Heart left ventricle (tissue), 16 donors: ENCODE results near the gene LAMA2. TPM values are rescaled to one million over a fixed set of nuclear protein-coding genes. Genes with fewer than 3 reads are reported as not detected.

Experiments
- ATAC-seq, 4 donors: fragments of 200-7000 bp; cut with Tn5 transposase; one replicate each; pipeline ENCODE4 v1.9.1; 2020 to 2022; ENCODE audit warnings: moderate library complexity in 4 of 4, mild to moderate bottlenecking in 3 of 4, moderate number of reproducible peaks in 1 of 4
- DNase-seq, 5 donors: peaks; one replicate each; pipeline ENCODE4 v3.0.0-alpha.2; 2020
- H3K27ac ChIP-seq, 12 donors: fragments of 200-600 bp; sonication (generic) in 4 of 12; one replicate each; pipeline versions ENCODE4 v1.5.0 to v1.8.0; 2016 to 2022; ENCODE audit warnings: mild to moderate bottlenecking in 2 of 12
- H3K27me3 ChIP-seq, 9 donors: fragments of 200-600 bp; sonication (generic) in 2 of 9; one replicate each; pipeline versions ENCODE4 v1.5.1 to v1.8.0; 2016 to 2022; ENCODE audit warnings: mild to moderate bottlenecking in 3 of 9
- H3K36me3 ChIP-seq, 9 donors: fragments of 200-600 bp; sonication (generic) in 2 of 9; one replicate each; pipeline versions ENCODE4 v1.5.0 to v1.8.0; 2018 to 2022; ENCODE audit warnings: mild to moderate bottlenecking in 2 of 9
- H3K4me1 ChIP-seq, 12 donors: fragments of 200-600 bp; sonication (generic) in 4 of 12; one replicate each; pipeline versions ENCODE4 v1.5.0 to v1.8.0; 2016 to 2022; ENCODE audit warnings: mild to moderate bottlenecking in 3 of 12
- H3K4me3 ChIP-seq, 12 donors: fragments of 200-600 bp; sonication (generic) in 4 of 12; one replicate each; pipeline versions ENCODE4 v1.5.0 to v1.8.0; 2017 to 2022; ENCODE audit warnings: mild to moderate bottlenecking in 9 of 12, moderate library complexity in 4 of 12
- H3K9me3 ChIP-seq, 12 donors: fragments of 200-600 bp; sonication (generic) in 4 of 12; one replicate each; pipeline versions ENCODE4 v1.5.0 to v1.8.0; 2016 to 2022; ENCODE audit warnings: mild to moderate bottlenecking in 1 of 12
- POLR2A ChIP-seq, 2 donors: fragments of 450-650 bp; IDR thresholded peaks; one replicate each; pipeline ENCODE4 v1.6.1; 2017; ENCODE audit warnings: antibody characterized with exemption in 2 of 2, mild to moderate bottlenecking in 2 of 2, moderate library complexity in 2 of 2
- WGBS, 4 donors: extraction: QIAGEN DNeasy Blood & Tissue Kit in 2 of 4; methylation state at CpG; one replicate each; pipeline versions ENCODE4 v1.1.5 to v1.1.7; 2013 to 2018; 5-methylcytosine and 5-hydroxymethylcytosine counted together
- intact Hi-C, 10 donors: fragments of 100-400 bp; cut with DNase I; formaldehyde crosslinking; loops; one replicate each; pipeline versions ENCODE4 v1.11.1 to v1.14.2; 2022
- polyA plus RNA-seq, 2 donors: library from polyadenylated mRNA; stranded (reverse); fragments of 200-250 nt; gene quantifications; one replicate each; pipeline ENCODE4 v1.2.3, GENCODE V29; 2013
- total RNA-seq, 9 donors: library from RNA; depleted of rRNA in 2 of 9; stranded (reverse); fragments of >200 nt in 2 of 9; fragmentation: NEBNext Ultra II Directional in 3 of 9; extraction: Animal tissue kit (Norgen Biotek cat#: 25700) in 3 of 9; gene quantifications; one replicate each; pipeline versions ENCODE4 v1.1.0 to v1.2.4, GENCODE V29; 2016 to 2023
- TF ChIP-seq, protein P1 (sequence below), 12 donors: fragments of 200-600 bp; sonication (generic) in 4 of 12; IDR thresholded peaks; one replicate each; pipeline versions ENCODE4 v1.5.0 to v1.8.0; 2018 to 2022; ENCODE audit warnings: antibody characterized with exemption in 12 of 12, mild to moderate bottlenecking in 5 of 12
- donor health status: ischemic (EF 13 %, LVEDD 7.1; RV severe dilation, severe dysfunction).
- donor health status: healthy with polysubstance abuse.
- donor health status: DM: no; HTN: yes; CAD: no.
- donor health status: DM: no; HTN: no; CAD: no.
- donor health status: ischemic (EF 25% LVEDD 6.9; RV normal size, moderate dysfunction).
- donor health status: ischemic (EF 25% LVEDD 5.7; RV mildly dilated, moderate dysfunction).
- donor health status: healthy.
- donor health status: DM: yes; HTN: yes; CAD: no.
- donor health status: ischemic (EF 35%, LVEDD 5.7; RV mildly dilated, moderate dysfunction).
- donor health status: nonischemic (EF 11% LVEDD 7.7; RV severe dilation, severe dysfunction).
- donor health status: DM: yes; HTN: yes; CAD: no.
- donor health status: PGD.
- donor health status: ischemic (EF 29% LVEDD 5.4; RV normal size, mild dysfunction).
- donor health status: nonischemic (EF 23%, LVEDD 6.1; RV moderate dilation, normal function).

LAMA2 gene
- total and polyA plus RNA-seq, 11 donors, result 34.8 to 299 (median 206) TPM

DNA sequence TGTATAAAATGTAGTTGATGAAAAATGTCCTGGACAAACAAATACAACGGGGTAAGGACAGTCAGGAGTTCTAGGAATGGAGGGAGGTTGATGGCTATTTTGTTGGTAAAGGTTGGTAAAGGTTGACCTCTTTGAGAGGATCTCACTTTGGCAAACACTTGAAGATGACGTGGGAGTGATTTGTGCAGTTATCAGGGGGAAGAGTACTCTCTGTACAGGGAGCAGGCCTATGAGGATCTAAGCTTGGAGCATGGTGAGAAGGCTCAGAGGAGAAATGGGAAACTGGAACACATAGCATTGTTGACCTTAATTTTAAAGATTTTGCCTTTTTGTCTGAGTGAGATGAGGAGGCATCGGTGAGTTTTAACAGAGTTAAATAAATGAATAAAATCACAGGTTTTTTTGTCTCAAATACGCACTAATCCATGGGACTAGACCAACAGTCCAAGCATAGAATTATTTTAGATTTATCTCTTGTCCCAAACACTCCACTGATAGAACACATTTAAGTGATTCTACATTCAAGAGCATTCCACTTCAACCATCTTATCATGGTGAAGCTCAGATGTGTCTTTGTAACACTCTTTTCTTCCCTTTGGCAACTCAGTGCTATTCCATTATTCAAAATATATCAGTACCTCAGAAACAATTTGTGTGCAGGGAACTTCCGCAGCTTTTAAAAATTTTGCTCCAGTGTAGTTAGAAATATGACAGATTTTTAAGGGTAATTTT is 5.7 kb downstream of the LAMA2 start:
- H3K36me3 ChIP-seq, result peaks cover 0 to 4% (median 0%) of the 10 kb centered on the region in 9 donors
- H3K27ac ChIP-seq, result peak overlapping the region; percentile 18 to 96 (median 82)
- ATAC-seq (peak; percentile 81 to 91 (median 84)), DNase-seq (no peak)
- no peaks in the 10 kb centered on the region for H3K9me3 ChIP-seq
- 52 to 65% (median 56%) methylated on average over 5 of the region's 5 CpGs for WGBS, 4 donors
- peaks cover 0 to 41% (median 0%) of the 10 kb centered on the region in 12 donors for H3K4me1 ChIP-seq
- intact Hi-C loops, result loop anchor here in 2 of 10 donors (5.0 to 10.0 kb wide), 2 partner anchors 81 to 366 kb away; no protein-coding TSS in a partner anchor
- no peaks in the 10 kb centered on the region for H3K27me3 ChIP-seq
- TF ChIP-seq, protein P1, sequence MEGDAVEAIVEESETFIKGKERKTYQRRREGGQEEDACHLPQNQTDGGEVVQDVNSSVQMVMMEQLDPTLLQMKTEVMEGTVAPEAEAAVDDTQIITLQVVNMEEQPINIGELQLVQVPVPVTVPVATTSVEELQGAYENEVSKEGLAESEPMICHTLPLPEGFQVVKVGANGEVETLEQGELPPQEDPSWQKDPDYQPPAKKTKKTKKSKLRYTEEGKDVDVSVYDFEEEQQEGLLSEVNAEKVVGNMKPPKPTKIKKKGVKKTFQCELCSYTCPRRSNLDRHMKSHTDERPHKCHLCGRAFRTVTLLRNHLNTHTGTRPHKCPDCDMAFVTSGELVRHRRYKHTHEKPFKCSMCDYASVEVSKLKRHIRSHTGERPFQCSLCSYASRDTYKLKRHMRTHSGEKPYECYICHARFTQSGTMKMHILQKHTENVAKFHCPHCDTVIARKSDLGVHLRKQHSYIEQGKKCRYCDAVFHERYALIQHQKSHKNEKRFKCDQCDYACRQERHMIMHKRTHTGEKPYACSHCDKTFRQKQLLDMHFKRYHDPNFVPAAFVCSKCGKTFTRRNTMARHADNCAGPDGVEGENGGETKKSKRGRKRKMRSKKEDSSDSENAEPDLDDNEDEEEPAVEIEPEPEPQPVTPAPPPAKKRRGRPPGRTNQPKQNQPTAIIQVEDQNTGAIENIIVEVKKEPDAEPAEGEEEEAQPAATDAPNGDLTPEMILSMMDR (IDR thresholded peaks at IDR 0.05), result no peak
- peak in 1 of 2 donors; percentile 16 for TF ChIP-seq POLR2A (IDR thresholded peaks at IDR 0.05)
- peak overlapping the region in 10 of 12 donors; percentile 1 to 76 (median 66) for H3K4me3 ChIP-seq

DNA sequence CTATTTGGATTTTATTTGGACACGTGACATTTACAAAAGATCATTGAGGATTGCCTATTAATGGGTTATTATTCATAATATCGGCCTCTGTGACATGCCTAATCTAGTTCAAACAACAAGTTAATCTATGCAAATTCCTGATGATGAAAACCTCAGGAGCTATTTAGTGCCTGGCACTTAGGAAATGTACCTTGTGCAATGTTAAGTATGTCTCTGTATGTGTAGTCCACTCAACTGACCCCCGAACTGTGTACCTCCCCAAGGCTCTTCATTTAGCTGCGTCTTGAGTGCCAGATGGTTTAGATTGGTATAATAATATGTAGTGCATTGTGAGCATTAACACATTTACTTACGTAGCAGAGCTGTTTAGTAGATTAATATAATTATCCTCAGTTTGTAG is 6.9 kb downstream of the LAMA2 start:
- ATAC-seq (peak in 3 of 4 donors; percentile 20 to 68 (median 47)), DNase-seq (no peak)
- intact Hi-C loops, result loop anchor here in 3 of 10 donors (5.0 to 10.0 kb wide), 4 partner anchors 55 to 365 kb away; no protein-coding TSS in a partner anchor
- Histone ChIP-seq H3K9me3 (peaks cover 0 to 9% (median 0%) of the 10 kb centered on the region in 12 donors), H3K4me3 (peak overlapping the region in 11 of 12 donors; percentile 2 to 76 (median 65)), H3K27ac (peak overlapping the region; percentile 18 to 96 (median 82)), H3K27me3 (no peaks in the 10 kb centered on the region), H3K36me3 (peaks cover 0 to 15% (median 0%) of the 10 kb centered on the region in 9 donors), H3K4me1 (peaks cover 0 to 41% (median 0%) of the 10 kb centered on the region in 12 donors)
- TF ChIP-seq, protein P1 (IDR thresholded peaks at IDR 0.05), result no peak
- TF ChIP-seq POLR2A (IDR thresholded peaks at IDR 0.05), result no peak
- WGBS, 4 donors, result 45 to 55% (median 46%) methylated on average over 5 of the region's 5 CpGs

DNA sequence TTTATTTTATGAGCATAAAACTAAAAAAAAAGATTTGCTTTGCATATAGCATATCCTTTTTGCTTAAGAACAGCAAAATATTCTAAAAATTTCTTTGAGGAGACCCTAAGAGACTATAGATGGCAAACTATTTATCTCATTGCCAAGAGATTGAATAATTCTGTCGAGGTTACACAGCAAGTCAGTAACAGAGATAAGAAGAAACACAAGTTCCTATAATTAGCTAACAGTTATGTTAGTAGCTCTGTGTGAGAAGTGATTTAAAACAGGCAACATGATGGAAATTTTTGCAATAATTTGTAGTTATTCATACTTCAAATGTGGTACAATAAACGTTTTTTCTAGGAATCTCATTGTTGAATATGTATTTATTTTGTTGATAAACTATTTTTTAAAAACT is 9.1 kb downstream of the LAMA2 start:
- Histone ChIP-seq H3K4me3 (peak overlapping the region in 9 of 12 donors; percentile 23 to 76 (median 65)), H3K27me3 (no peaks in the 10 kb centered on the region), H3K4me1 (peaks cover 0 to 45% (median 6%) of the 10 kb centered on the region in 12 donors), H3K27ac (peak overlapping the region; percentile 28 to 96 (median 82)), H3K9me3 (peaks cover 0 to 9% (median 0%) of the 10 kb centered on the region in 12 donors), H3K36me3 (peaks cover 0 to 26% (median 0%) of the 10 kb centered on the region in 9 donors)
- TF ChIP-seq, protein P1 (IDR thresholded peaks at IDR 0.05), result no peak
- no peak for TF ChIP-seq POLR2A (IDR thresholded peaks at IDR 0.05)
- intact Hi-C loops, result loop anchor here in 2 of 10 donors (10.0 kb wide), 2 partner anchors 53 to 243 kb away; no protein-coding TSS in a partner anchor
- WGBS, 4 donors, result 7 to 9% (median 8%) methylated on average over 2 of the region's 2 CpGs
- ATAC-seq (peak; percentile 34 to 66 (median 44)), DNase-seq (no peak)
